GM19324 (cell line): ENCODE data around the gene HOMEZ.
"Not testable (repeated sequence)": the region's sequence is repeated elsewhere in the genome, so short reads cannot be mapped to it uniquely, and the experiment has no call there.

Experiments
- ATAC-seq: cut with Tn5 transposase; IDR thresholded peaks from one replicate; pipeline ENCODE4 v1.9.1; 2021; ENCODE audit warnings: mild to moderate bottlenecking, moderate library complexity; ENCODE audit not compliant: unreplicated experiment, low FRiP score

Gene HOMEZ

GRCh38 chr14:23228812-23229211 lies 57.1 kb downstream of the HOMEZ start:
- ATAC-seq: no peak

GRCh38 chr14:23227566-23227965 lies 58.4 kb downstream of the HOMEZ start:
- ATAC-seq: no peak

DNA sequence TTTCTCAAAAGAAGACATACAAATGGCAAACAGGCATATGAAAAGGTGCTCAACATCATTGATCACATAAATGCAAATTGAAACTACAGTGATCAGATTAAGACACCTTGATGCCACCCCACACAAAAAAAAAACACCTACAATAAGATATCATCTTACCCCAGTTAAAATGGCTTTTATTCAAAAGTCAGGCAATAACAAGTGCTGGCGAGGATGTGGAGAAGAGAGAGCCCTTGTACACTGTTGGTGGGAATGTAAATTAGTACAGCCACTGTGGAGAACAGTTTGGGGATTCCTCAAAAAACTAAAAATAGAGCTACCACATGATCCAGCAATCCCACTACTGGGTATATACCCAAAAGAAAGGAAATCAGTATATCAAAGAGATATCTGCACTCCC lies 61.0 kb downstream of the HOMEZ start:
- not testable (repeated sequence) for ATAC-seq
